Stimulated activated CD4-positive, alpha-beta T cell treated with anti-CD3 and anti-CD28 coated beads, TNF-alpha, amount 100 ng/mL, for 48 hours (primary cell): ENCODE measurements around the gene FIP1L1.

Source experiments
- DNase-seq, 3 donors: peaks; one replicate each; pipeline ENCODE4 v3.0.0-alpha.2; 2020; ENCODE audit warnings: low read depth in 3 of 3

The FIP1L1 gene

DNA sequence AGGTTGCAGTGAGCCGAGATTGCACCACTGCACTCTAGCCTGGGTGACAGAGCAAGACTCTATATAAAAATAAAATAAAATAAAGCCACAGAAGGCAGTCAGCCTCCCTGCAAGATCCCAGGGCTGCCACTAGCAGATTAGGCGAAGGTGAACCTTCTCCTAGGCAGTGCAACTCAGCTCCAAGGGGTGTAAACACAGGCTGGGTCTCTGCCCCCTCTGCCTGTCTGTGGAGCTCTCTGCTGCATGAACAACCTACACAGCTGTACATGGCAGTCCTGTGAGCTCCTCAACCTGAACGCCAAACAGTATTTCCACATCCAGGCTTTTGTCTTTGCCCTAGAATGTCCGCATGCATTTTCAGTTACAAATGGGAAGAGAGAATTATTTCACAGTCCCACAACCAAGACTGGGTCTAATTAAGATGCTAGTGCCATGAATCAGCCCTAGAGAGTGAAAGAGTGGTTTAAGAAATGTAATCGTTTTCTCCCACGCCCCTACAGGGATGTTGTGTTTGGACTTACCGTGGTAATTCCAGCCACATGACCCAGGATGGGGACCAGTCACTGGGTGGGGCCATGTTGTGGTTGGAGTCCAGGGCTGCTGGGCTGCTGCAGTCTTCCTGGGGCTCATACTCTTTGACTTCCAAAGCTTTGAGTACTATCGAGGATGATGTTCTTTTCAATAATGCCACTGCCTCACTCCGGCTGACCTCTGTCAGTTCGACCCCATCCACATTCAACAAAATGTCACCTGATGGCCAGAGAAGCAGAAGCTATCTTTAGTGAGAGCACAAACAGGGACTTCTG lies 99.0 kb downstream of the FIP1L1 start:
- DNase-seq = no peak

GRCh38 chr4:53477038-53477565 lies 99.7 kb downstream of the FIP1L1 start:
- no peak for DNase-seq

- DNase-seq = no peak
These were observed 100.2 kb downstream of the FIP1L1 start for GRCh38 chr4:53477636-53478035.

- DNase-seq = no peak
These were observed 101.4 kb downstream of the FIP1L1 start for GRCh38 chr4:53478671-53479456.

GRCh38 chr4:53479736-53480525 lies 102.5 kb downstream of the FIP1L1 start:
- no peak for DNase-seq

DNA sequence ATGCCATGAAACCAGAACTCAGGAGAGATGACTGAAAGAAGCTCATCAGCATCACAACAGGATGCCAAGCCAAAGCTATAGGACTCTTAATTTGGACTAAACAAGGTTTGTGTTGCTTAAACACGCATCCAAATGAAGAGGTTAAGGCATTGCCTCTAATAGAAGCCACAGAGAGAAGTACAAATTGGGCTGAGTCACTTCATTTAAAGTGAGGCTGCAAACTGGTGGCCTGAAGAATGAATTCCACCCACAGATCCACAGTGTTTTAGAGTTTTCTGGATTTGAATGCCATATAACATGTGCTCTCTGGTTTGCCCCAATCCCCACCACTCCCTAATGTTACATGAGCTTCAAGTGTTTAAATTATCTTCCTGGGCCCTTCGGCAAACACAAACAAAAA lies 103.5 kb downstream of the FIP1L1 start:
- no peak for DNase-seq

GRCh38 chr4:53481586-53481985 lies 104.1 kb downstream of the FIP1L1 start:
- DNase-seq = no peak

- no peak for DNase-seq
These were observed 105.8 kb downstream of the FIP1L1 start for GRCh38 chr4:53483250-53483649.

DNA sequence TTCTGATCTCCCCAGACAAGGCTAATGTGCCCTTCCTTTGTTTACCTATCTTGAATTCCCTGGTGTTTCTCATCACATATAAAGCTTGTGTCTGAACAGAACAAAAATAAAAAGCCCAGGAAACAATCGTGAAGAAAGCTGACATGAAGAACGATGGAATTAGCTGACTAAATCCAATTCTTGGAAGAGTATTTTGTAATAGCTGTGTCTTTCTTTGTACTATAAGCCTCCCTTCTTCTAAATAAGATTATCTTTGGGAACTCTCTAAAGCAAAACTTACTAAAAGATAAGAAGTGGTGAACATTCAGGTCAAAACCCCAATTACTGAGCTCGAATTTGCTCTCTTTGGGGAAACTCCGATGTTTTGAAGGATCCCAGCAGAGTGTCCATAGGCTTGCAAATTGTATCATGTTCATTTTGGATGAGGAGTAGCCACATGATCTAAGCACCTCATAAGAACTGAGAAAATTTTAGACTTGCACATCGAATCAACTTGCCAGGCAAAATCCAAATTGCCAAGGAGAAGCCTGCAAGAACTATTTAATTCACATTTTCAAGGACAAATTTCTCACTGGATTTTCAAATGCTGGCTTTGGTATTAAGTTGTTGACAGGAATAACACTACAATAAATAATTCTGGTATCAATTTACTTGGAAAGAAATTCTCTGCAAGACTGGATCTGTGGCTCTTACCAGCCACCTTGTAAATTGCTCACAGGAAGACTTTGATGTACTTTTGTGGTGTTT lies 107.6 kb downstream of the FIP1L1 start:
- no peak for DNase-seq

- no peak for DNase-seq
These were observed 108.2 kb downstream of the FIP1L1 start for GRCh38 chr4:53485658-53486040.

DNA sequence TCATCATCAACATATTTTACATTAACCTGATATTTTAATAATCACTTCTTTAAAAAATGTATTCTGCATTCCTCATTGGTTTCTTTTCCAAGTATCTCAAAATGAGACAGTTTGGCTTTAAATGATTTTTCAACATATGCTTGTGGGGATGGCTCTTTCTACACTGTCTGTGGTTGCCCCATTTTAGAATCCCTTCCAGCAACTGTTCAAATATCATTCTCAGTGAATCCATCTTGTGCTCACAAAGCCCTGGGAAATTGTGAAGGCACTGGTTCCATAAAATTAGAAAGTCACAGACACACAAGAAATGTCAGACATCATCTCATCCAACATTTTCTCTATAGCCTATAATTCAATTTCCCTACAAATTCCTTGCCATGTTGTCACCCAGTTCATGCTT lies 110.3 kb downstream of the FIP1L1 start:
- DNase-seq = no peak

DNA sequence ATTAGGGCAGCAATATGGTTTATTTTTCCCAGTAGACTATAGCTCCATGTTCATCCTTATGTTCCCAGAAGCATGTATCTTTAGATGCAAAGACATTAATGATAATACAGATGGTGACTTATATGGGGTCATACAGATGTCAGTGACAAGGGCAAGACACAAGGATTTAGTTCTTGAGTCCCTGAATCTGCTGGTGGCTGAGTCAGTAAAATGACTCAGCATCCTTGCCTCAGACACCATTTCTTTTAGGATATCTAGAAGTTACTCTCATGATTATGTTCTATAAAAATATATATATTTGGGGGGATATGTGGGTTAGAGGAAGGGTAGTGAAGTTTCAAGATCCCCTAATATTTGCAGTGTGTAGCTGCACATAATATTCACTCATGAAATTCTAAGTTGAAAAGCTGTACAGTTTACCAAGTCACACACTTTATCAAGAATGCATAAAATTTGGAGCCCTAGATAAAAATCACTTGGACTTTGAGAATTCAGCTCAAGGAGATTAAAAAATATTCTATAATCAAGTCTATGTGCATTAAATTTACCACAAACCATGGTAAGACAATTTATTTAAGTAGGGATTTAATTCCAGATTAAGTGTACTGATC lies 111.9 kb downstream of the FIP1L1 start:
- DNase-seq = no peak

- no peak for DNase-seq
These were observed 112.9 kb downstream of the FIP1L1 start for GRCh38 chr4:53490161-53490956.

DNA sequence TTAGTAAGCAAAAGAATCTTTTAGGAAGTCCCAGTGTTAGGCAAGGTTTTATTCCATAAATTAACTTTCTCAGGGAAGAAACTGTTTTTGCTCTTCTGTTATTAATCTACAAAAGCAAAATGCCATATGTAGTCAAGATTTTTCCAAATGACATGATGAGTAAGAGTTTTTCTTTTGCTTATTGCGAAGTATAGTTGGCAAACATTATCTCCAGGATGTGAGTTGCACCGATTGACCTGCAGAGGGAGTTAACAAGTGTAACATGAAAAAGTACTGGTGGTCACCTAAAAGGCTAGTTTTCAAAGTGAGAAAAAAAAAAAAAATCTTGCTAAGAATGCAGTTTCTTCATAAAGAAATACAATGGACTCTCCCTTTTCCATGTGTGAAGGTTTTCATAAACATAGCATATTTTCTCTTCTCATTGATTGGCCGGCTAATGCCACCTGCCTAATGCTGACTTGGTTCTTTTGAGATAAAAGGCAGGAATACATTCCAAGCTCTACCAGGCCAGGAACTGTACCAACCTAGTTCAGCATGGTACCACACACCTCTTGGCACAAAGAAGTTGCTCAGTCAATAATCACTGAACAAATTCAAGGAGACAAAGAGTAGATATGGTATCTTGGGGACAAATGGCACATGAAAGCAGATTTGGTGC lies 113.7 kb downstream of the FIP1L1 start:
- no peak for DNase-seq

DNA sequence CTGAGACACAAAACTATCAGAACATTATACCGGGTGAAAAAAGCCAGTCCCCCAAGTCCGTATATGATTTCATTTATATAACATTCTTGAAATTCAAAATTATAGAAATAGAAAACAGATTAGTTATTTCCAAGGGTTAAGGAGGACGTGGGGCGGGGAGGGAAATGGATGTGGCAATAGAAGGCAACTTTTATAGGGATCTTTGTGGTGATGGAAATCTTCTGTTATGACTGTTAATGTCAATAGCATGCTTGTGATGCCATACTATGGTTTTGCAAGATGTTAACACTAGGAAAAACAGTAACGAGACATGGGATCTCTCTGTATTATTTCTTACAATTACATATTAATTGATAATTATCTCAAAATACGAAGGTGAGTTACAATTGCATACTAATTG lies 117.4 kb downstream of the FIP1L1 start:
- no peak for DNase-seq

DNA sequence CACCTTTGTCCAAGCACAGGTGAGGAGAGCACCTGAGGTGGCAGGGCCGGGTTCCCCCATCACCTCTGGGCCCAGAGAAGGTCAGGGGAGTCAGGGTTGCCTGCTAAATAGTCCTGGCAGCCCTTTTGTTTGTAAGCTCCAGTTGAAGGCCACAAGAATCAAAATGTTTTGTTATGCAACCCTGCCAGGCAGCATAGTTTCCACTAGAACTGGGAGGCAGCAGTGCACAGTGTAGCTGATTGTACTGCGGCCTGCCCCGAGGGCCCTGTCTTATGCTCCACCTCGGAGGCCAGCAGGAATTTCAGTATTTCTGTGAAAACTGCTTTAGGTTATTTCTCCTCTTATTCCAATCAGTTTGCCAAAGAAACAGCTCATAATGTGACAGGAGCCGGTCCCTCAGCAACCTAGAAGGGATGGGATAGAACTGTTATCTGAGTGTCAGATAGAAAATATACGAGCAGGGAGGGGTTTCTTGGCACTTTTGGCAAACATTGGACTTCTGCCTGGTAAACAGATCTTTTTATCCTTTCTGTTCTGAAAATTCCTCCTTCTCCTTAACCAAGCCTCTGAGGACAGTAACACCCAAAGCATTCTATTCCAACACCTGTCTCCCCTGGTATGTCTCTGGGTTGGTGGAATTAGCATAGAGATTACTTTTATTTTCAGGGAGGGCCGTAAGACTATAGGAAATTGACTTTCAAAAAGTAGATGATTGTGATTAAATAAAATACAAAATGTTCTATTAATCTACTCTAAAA lies 120.2 kb downstream of the FIP1L1 start:
- no peak for DNase-seq

GRCh38 chr4:53498706-53499105 lies 121.3 kb downstream of the FIP1L1 start:
- DNase-seq = no peak

GRCh38 chr4:53499791-53500190 lies 122.3 kb downstream of the FIP1L1 start:
- DNase-seq = no peak

DNA sequence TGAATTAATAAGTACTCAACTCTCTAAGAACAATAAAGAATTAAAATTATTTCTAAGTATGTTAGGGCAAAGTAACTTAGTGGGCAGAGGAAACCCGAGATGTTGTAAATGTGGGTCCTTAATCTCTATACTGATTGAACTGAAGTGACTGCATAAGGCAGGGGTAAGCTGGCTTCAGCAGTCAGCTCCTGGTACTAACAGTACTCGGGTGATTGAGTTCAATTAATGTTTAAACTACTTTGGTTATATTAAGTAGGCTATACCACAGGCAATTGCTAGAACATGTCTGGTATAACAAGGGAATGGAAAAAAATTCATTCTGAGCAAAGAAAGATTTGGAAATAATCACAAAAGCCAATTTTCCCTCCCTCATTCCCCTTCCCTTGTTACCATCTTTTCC lies 123.1 kb downstream of the FIP1L1 start:
- no peak for DNase-seq
